ENCODE data around the gene CROCC.
"Not testable (repeated sequence)": the region's sequence is repeated elsewhere in the genome, so short reads cannot be mapped to it uniquely, and the experiment has no call there.

The CROCC gene

DNA sequence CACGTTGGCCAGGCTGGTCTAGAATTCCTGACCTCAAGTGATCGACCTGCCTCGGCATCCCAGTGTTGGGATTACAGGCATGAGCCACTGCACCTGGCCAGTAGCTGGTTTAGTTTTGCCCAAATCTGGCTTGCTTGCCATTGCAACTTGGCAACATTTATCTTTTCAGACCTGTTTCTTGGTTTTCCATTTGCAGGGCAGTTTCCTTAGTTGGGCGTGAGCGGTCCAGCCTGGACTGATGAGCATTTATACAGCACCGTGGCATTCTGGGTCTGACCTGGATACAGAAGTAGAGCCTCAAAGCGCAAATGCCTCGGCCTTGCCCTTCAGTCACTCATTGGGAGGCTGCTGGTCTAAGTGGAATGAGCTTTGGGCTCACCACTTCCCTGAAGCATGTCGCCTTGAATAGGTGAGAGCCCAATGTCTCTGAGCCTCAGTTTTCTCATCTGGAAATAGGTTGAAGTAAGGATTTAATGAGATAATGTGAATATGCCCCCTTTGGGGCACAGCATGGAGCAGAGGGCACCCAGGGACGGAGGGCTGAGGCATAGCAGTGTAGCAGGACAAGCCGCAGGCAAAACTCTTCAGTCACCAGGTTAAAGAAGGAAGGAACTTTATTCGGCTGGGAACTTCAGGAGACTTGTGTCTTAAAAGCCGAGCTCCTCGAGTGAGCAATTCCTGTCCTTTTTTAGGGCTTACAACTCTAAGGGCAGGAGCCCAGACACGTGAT, 2.6 kb upstream of the CROCC start:
- not testable (repeated sequence) for DNase-seq

DNA sequence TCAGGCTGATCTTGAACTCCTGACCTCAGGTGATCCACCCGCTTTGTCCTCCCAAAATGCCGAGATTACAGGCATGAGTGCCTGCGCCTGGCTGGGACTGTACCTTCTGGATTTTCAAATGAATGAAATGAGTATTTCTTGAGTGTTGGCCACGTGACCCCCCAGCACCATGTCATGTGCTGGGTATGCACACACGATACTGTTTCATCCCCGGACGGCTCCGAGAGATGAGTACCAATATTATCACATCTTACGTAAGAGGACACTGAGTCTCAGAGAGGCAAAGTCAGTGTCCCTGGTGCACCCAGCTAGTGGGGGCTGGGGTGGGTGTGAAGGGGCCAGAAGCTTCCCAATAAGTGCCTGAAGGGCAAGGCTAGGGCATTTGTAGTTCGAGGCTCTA, 780 bp upstream of the CROCC start:
- DNase-seq: no peak

DNA sequence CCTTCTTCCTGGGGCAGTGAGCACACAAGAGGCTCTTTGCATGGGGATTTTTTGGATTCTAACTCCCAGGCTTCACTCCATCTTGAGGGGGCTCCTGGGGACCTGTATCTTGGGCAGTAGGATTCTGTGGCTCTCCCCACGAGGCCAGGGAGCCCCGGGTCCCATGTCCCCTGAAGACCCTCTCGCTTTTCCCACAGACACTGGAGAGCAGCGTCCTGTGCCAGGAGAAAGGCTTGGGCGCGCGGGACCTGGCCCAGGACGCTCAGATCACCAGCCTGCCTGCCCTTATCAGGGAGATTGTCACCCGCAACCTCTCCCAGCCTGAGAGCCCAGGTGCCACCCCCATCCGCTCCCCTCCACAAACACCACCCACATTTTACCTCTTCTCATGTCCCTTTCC, 735 bp downstream of the CROCC start:
- DNase-seq: no peak

DNA sequence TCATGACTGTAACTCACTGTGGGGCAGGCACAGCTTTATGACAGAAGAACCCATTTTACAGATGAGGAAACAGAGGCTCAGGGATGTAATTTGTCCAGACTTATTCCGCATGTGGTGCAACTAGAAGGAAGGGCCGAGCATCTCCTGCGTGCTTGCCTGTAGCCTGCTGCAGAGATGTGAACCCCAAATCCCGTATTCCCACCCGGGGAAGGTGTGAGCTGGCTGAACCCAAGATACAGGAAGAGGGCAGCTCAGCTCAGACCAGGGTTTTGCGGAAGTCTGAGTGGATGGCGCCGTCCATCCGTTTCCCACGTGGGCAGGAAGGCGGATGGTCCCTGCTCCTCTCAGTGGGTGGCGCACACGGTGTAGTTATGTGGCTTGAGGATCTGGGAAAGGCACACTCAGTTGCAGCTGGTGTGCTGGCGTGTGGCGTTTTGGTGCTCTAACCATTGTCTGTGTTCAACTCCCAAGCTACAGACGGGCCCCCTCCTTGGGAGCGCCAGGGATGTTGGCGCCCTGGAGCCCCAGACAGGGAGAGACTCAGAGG, 1.2 kb downstream of the CROCC start:
- DNase-seq: no peak

DNA sequence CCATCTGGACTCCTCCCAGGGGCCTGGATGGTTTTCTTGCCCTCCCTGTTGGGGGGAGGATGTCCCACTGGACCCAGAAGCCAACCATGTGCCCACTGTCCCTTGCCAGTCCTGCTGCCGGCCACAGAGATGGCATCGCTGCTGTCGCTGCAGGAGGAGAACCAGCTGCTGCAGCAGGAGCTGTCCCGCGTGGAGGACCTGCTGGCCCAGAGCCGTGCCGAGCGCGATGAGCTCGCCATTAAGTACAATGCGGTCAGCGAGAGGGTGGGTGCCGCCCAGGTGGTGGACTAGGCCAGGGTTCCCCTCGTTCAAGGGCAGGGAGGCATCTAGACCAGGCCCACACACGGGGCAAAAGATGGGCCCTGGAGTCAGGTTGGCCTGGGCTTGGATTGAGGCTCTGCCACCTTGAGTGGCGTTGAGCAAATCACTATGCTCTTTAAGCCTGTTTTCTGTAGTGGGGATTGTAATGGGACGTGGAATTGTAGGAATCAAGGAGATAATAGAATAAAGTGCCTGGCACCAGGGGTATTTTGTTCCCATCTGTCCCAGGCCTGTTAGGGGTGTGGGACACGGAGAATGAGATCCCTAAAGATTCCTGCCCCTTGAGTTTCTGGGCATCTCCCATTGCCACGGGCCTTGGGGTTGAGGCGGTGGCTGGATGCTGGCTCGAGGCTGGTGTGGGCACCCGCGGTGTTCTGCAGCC, 2.6 kb downstream of the CROCC start:
- no peak for DNase-seq

DNA sequence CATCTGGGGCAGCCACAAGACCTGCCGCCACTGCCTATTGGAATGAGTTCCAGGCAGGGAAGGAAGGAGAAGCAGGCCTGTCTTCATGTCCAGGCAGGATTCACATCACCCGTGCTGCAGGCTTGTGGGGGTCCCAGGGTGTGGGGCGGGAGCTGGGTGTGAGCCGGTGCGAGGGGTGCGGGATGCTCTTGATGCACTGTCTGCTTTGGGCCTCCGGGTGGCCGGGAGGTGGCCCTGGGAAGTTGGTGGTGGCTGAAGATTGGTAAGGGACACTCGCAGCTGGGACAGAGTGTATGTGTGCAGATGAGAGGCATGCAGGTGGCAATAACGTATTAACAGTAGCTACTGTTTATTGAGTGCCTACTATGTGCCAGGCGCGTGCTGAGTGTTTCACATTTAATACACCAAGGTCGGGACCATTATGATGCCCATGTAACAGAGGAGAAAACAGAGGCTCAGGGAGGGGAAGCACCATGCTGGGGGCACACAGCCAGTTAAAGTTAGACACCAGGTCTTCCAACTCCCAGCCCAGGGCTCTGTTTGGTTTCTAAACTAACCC, 3.3 kb downstream of the CROCC start:
- DNase-seq: no peak

DNA sequence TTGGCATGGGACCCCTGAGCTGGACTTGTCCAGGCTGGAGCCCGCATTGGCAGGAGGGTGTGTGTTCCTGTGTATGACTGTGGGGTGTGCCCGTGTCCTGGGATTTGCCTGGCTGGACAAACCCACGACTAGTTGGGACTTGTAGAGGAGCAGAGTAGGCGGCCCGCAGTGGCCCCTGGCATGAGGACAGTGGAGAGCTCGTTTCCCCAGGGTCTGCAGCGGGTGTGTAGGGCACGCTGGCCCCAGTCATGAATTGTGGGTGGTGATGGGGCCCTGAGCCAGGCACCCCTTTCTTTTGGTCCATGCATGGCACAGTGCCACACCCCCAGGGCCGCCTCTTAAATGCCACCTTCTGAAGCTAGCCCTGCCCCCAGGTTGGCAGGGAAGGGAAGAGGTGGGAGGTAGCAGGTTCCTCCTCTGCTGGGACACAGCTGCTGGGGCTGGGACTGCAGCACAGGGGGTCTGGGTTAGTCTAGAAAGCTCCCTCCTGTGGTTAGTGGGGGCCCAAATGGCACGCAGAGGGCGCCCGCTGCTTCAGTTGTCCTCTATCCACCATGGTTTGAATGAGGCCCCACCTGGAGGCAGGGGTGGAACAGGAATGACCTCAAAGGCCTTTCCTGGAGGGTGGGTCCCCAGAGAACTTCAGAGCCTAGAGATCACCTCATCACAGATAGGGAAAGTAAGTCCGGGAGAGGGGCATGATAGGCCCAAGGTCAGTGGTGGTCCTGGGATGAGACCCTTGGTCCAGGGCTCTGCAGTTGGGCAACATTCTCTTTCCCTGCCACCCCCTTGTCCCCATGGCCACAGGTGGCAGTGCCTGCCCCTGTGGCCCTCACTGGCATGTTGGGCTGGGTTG, 4.1 kb downstream of the CROCC start:
- DNase-seq: no peak

DNA sequence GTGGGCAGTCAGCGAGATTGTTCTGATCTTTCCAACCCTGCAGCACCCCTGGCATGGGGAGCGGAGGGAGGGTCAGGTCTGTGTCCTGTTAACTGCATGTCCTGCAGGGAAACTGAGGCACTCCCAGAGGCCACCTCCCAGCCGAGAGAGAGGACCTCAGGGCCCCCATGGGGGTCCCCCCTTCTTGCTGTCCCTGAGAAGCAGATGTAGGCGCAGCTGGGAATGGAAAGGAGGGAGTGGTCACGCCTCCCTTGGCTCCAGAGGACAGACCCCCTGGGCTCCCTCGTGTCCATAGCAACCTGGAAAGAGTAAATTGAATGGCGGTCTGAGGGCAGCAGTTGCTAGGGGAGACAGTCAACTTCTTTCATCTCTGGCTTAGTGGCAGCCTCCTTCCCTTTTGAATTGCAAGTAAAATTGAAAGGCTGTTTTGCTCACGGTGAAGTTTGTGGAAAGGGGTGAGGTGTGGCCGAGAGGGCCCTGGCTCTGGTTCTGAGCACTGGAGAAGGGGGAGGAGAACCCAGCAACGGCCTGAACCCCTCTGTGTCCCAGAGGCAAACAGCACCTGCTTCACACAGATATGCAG, 4.9 kb downstream of the CROCC start:
- no peak for DNase-seq

DNA sequence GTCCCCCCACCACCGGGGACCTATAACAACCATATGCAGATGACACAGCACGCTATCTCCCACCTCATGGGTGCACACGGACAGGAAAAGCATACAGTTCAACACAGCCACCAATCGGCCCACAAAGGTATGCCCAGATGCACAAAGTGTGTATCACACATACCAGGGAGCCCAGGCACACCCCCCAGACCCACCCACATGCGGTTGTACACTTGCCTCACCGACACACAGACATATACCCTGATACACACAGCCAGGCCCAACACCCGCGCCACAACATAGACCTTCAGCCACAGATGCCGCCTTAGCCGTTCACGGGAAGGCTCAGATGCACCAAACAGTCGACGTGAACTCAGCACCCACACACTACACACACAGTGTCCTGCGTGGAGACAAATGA, 5.5 kb downstream of the CROCC start:
- no peak for DNase-seq

DNA sequence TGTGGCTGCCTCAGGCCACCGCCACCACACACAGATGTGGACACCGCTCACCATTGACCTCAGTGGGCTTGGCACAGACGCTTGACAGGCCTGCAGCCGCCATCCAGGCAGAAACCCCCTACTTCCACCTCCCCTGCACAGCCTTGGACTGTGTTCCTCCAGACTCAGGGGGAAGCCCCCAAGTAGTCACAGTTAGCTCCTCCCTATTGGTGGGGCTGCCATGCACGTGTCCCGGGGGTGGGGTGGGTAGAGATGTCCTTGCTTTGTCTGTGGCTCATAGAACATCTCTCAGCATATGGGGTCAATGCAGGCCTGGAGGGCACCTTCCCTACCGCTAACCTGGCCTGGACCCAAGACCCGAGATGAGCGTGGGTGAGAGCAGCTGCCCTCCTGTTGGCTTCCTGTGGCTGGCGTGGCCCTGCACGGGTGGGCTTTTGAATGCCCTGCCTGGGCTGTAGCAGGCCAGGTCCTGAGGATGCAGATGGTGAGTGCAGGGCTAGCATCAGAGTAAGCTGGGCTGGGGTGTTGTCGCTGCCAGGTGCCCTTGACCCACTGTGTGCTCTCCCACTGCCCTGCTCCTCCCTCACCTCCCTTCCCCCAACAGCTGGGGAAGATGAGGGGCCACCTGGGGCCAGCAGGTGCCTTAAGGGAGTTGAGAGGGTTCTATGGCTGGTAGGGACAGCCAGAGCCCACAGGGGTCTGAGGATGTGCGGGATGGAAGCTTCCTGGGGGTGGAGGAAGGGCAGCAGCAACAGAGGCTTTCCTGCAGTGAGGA, 6.2 kb downstream of the CROCC start:
- no peak for DNase-seq

DNA sequence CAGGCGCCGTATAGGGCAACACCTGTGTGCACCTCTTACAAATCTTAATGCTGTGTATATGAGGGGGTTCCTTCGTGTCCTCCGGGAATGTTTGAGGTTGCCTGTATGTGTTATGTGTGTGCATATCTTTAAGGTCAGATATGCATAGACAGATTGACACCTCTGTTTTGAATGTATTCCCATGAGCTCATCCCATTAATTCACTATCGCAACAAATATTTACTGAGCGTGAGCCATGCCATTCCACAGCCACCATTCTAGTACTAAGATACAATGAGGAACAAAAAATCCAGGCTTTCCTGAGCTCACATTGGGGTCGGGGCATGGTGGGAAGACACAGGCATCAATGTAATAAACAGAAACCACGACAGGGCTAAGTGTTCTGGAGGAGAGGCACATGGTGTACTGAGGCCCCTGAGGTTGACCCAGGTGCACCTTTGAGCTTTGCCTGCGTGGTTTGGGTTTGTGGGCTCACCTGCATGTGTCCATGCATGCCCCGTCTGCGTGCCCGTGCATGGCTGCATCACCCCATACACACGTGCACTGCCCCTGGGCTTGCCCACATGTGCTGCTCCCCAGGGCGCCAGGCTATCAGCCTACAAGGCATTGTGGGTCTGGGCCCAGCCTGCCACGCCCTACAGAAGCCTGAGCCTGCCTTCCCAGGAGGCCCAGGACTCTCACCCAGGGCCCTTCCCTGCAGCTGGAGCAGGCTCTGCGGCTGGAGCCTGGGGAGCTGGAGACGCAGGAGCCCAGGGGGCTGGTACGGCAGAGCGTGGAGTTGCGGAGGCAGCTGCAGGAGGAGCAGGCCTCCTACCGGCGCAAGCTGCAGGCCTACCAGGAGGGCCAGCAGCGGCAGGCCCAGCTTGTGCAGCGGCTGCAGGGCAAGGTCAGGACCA, 7.7 kb downstream of the CROCC start:
- DNase-seq: not testable (repeated sequence)

DNA sequence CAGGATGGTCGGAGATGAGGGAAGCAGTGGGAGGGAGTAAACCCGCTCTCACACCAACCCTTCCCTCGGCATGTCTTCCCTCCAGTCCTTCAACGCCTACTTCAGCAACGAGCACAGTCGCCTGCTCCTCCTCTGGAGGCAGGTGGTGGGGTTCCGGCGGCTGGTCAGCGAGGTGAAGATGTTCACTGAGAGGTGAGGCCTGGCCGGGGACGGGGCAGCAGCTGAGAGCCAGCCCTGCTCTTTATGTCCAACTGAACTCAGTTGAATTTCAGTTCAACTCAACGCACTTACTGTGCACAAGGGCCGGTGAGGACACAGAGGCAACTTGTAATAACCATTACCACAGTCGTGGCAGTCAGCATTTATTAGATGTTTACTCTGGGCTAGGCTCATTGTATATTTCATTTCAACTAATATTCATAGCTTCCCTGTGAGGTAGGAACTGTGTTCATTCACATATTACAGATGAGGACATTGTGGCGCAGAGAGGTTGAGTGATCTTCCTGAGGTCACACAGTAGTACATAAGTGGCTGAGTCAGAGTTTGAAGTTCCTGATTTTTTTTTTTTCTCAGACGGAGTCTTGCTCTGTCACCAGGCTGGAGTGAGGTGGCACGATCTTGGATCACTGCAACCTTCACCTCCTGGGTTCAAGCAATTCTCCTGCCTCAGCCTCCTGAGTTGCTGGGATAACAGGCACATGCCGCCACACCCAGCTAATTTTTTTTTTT, 9.6 kb downstream of the CROCC start:
- not testable (repeated sequence) for DNase-seq

DNA sequence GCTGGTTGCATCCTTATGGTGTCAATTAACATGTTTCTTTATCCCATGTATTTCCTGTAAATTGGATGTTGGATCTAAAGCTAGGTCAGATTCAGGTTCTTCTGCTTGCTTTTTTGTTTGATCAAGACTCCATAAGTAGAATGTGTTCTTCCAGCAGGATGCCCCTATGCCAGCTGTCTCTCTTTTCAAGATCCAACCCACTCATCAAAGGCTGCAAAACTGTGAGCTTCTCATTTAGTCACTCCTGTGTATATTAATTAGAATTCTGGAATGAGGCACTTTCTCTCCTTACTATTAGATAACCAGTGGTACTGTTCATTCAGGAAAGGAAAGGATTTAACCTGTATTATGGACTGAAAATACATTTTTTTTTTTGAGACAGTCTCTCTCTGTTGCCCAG, 12.2 kb downstream of the CROCC start:
- DNase-seq: not testable (repeated sequence)

DNA sequence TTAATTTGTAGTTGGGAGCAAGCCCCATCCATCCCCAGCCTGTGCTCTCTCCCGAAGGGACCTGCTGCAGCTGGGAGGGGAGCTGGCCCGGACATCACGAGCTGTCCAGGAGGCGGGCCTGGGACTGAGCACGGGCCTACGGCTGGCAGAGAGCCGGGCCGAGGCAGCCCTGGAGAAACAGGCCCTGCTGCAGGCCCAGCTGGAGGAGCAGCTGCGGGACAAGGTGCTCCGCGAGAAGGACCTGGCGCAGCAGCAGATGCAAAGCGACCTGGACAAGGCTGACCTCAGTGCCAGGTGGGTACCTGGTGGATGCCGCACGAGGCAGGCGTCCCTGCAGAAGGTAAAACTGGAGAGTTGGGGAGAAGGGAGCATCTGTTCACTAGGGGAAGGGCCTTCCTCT, 14.8 kb downstream of the CROCC start:
- not testable (repeated sequence) for DNase-seq

DNA sequence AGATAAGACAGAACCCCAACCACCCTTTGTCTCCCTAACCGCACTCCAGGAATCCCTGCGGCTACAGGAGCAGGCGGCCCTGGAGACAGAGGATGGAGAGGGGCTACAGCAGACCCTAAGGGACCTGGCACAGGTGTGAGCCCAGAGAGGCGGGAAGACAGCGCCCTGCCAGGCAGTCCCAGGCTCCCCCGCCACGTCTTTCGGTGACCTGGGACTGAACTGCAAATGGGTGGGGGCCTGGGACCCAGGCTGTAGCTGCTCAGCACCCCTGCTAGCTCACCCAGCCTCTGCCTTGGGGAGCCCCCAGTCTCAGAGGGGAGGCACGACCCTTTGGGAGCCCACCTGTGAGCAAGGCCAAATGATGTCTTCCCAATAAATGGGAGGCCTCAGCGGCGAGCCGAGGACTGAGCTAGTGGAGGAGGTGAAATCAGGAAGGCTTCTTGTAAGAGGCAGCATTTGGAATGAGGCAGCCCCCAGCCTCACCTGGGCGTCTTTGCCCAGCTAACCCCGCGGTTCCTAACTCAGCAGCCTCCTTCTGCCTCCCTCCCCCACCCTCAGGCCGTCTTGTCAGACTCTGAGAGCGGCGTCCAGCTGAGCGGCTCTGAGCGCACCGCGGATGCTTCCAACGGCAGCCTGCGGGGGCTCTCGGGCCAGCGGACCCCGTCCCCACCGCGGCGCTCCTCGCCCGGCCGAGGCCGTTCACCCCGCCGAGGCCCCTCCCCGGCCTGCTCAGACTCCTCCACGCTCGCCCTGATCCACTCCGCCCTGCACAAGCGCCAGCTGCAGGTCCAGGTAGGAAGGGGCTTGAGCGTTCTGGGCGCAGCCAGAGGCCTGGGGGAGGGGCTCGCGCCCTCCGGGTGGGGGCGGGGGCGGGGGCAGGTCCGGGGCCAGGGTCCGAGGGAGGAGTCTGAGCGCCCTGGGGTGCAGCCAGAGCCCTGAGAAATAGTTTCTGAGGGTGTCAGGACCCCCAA, 16.9 kb downstream of the CROCC start:
- DNase-seq: no peak

DNA sequence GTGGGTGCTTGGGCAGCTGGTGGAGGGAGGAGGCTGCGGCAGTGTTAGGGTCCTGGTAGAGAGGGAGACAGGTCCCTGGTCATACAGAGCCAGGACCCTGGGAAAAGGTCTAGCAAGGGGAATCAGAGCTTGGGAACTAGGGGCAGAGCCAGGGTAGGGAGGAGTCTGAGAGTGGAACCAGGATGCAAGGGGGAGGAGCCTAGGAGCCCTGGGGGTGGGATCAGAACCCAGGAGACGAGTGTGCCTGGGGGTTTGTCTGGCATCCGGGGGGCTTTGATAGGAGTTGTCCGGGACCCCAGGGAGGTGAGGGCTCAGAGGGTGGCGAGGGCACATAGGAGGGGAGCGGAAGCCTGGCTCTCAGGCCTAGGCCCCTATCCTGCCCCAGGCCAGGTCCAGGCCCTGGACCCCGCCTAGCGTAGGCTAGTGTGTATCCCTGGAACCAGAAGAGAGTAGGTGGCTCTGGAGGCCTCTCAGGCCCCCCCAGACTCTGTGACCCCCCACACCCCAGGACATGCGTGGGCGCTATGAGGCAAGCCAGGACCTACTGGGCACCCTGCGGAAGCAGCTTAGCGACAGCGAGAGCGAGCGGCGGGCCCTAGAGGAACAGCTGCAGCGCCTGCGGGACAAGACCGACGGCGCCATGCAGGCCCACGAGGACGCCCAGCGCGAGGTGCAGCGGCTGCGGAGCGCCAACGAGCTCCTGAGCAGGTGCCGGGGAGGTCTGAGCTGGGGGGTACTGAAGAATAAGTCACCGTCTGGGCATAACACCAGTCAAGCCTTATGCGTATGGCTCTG, 17.9 kb downstream of the CROCC start:
- DNase-seq: not testable (repeated sequence)

DNA sequence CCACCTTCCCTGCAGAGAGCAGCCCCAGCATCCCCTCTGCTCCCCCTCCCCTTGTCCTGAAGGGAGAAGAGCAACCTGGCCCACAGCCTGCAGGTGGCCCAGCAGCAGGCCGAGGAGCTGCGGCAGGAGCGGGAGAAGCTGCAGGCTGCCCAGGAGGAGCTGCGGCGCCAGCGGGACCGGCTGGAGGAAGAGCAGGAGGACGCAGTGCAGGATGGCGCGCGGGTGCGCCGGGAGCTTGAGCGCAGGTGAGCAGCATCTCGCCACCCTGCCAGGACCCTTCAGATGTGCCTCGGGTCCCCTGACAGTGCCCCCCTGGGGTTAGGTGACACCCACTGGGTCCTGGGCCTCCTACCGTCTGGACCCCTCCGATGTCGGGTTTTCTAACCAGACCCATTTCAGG, 22.3 kb downstream of the CROCC start:
- DNase-seq: no peak

DNA sequence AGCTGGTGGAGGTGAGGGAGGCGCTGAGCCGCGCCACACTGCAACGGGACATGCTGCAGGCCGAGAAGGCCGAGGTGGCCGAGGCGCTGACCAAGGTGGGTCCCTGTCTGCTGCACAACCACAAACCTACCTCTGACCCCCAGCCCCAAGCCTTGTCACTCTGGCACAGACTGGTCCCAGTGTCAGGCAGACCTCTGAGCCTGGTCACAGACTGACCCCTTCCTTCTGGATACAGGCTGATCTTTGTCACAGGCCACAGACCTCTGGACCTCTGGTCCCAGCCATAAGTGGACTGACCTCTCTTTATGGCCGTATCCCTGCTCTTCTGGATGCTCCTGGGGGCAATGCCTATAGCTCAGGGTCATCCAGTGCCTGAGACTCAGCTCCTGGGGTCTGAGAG, 23.8 kb downstream of the CROCC start:
- not testable (repeated sequence) for DNase-seq
